ENCODE measurements around the gene TEDDM1. TPM values are rescaled to one million over a fixed set of nuclear protein-coding genes. Genes with fewer than 3 reads are reported as not detected.

The TEDDM1 gene
- total and polyA plus RNA-seq, 2 of the 13 experiments (the other 11 are each of a cell fraction or from before 2014, with no cell fraction given): not detected

GRCh38 chr1:182381962-182382819 is 18.3 kb downstream of the TEDDM1 start:
- 88% methylated on average over 9 of the region's 9 CpGs for WGBS (ENCODE audit: low lambda C conversion rate)
- Histone ChIP-seq H3K27me3 (ENCODE audit: control insufficient read depth in 1 of 2, insufficient read depth in 2 of 2, low read length in 2 of 2) (no peaks in the 10 kb centered on the region), H3K27ac (ENCODE audit: extremely low read length, insufficient read depth, low read length) (no peak overlapping the region), H4K20me1 (ENCODE audit: insufficient read depth, low read length) (peaks cover 44% of the 10 kb centered on the region), H3K36me3 (replicated peaks in 1 of 2; ENCODE audit: control insufficient read depth in 1 of 2, insufficient read depth in 2 of 2, low read length in 2 of 2) (peaks cover 21 to 46% of the 10 kb centered on the region in 2 experiments), H3K9ac (ENCODE audit: insufficient read depth, low read depth, low read length) (no peak overlapping the region), H3K9me3 (ENCODE audit: low read length) (no peaks in the 10 kb centered on the region), H3K4me2 (ENCODE audit: low read depth, low read length) (no peak overlapping the region), H3K4me1 (ENCODE audit: insufficient read depth, low read length) (peaks cover 51% of the 10 kb centered on the region), H3K4me3 (replicated peaks in 1 of 3; ENCODE audit: insufficient read depth in 1 of 3, low read depth in 2 of 3, low read length in 3 of 3) (no peak overlapping the region), H3K79me2 (ENCODE audit: insufficient read depth, low read length) (peaks cover 7% of the 10 kb centered on the region), H2AFZ (ENCODE audit: low read length) (no peak overlapping the region)
- ATAC-seq: peak; percentile 5; the same call in 1 of the 3 replicates
- no TSS peak for BruUV-seq (replicated peaks)
- ChIA-PET CTCF (ENCODE audit: low intra/inter-chr PET ratio, low total read pairs) (no interaction called here), POLR2A (interaction anchor here (0.8 to 5.2 kb wide), 7 partner anchors 8 to 238 kb away, joined by 3 to 45 read pairs (median 4); partner anchors contain the start of gene GLUL)
- in situ Hi-C loops (cut with HindIII; ENCODE audit: extremely low pct_ligation_motif_present, low pct_unique_long_range_greater_than_20kb): no loop called here
- no peak for DNase-seq (ENCODE audit: low spot score)
- intact Hi-C loops (cut with micrococcal nuclease; ENCODE audit: unreplicated experiment): no loop called here
- FAIRE-seq: no peak
- TF ChIP-seq KLF13 (CRISPR knock-in tag; IDR thresholded peaks at IDR 0.05) (no peak), ZNF782 (CRISPR knock-in tag; IDR thresholded peaks at IDR 0.05; ENCODE audit: borderline replicate concordance) (no peak), ZNF329 (CRISPR knock-in tag; IDR thresholded peaks at IDR 0.05; ENCODE audit: low read depth) (no peak), MLX (CRISPR knock-in tag; IDR thresholded peaks at IDR 0.05) (no peak), MATR3 (CRISPR knock-in tag; IDR thresholded peaks at IDR 0.05) (no peak), ZFP1 (CRISPR knock-in tag; IDR thresholded peaks at IDR 0.05) (no peak), ZKSCAN5 (CRISPR knock-in tag; IDR thresholded peaks at IDR 0.05) (no peak), FOSL2 (CRISPR knock-in tag; IDR thresholded peaks at IDR 0.05) (no peak), POLR2AphosphoS5 (IDR thresholded peaks at IDR 0.05; ENCODE audit: low read depth, low read length) (peak; percentile 46; the same call in 1 of the 2 replicates), ZNF773 (CRISPR knock-in tag; IDR thresholded peaks at IDR 0.05; ENCODE audit: borderline replicate concordance) (no peak), REPIN1 (CRISPR knock-in tag; IDR thresholded peaks at IDR 0.05; ENCODE audit: borderline replicate concordance, low read depth) (0 out of 2 replicates have a peak, but pooled peaks have one; percentile 20), ZBTB7A (CRISPR knock-in tag; IDR thresholded peaks at IDR 0.05) (no peak), POLR2G (IDR thresholded peaks at IDR 0.05; ENCODE audit: low read depth, low read length) (peak; percentile 61)
- TF ChIP-seq, protein P1, sequence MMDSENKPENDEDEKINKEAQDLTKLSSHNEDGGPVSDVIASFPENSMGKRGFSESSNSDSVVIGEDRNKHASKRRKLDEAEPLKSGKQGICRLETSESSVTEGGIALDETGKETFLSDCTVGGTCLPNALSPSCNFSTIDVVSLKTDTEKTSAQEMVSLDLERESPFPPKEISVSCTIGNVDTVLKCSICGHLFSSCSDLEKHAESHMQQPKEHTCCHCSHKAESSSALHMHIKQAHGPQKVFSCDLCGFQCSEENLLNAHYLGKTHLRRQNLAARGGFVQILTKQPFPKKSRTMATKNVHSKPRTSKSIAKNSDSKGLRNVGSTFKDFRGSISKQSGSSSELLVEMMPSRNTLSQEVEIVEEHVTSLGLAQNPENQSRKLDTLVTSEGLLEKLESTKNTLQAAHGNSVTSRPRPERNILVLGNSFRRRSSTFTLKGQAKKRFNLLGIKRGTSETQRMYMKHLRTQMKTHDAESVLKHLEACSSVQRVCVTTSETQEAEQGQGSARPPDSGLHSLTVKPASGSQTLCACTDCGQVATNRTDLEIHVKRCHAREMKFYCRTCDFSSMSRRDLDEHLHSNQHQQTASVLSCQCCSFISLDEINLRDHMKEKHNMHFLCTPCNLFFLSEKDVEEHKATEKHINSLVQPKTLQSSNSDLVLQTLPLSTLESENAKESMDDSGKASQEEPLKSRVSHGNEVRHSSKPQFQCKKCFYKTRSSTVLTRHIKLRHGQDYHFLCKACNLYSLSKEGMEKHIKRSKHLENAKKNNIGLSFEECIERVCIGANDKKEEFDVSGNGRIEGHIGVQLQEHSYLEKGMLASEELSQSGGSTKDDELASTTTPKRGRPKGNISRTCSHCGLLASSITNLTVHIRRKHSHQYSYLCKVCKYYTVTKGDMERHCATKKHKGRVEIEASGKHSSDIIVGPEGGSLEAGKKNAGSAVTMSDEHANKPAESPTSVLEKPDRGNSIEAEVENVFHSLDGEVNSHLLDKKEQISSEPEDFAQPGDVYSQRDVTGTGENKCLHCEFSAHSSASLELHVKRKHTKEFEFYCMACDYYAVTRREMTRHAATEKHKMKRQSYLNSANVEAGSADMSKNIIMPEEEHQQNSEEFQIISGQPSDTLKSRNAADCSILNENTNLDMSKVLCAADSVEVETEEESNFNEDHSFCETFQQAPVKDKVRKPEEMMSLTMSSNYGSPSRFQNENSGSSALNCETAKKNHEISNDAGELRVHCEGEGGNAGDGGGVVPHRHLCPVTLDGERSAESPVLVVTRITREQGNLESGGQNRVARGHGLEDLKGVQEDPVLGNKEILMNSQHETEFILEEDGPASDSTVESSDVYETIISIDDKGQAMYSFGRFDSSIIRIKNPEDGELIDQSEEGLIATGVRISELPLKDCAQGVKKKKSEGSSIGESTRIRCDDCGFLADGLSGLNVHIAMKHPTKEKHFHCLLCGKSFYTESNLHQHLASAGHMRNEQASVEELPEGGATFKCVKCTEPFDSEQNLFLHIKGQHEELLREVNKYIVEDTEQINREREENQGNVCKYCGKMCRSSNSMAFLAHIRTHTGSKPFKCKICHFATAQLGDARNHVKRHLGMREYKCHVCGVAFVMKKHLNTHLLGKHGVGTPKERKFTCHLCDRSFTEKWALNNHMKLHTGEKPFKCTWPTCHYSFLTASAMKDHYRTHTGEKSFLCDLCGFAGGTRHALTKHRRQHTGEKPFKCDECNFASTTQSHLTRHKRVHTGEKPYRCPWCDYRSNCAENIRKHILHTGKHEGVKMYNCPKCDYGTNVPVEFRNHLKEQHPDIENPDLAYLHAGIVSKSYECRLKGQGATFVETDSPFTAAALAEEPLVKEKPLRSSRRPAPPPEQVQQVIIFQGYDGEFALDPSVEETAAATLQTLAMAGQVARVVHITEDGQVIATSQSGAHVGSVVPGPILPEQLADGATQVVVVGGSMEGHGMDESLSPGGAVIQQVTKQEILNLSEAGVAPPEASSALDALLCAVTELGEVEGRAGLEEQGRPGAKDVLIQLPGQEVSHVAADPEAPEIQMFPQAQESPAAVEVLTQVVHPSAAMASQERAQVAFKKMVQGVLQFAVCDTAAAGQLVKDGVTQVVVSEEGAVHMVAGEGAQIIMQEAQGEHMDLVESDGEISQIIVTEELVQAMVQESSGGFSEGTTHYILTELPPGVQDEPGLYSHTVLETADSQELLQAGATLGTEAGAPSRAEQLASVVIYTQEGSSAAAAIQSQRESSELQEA (CRISPR knock-in tag; IDR thresholded peaks at IDR 0.05; ENCODE audit: not compliant biosample characterization): no peak
- TF ChIP-seq, protein P2, sequence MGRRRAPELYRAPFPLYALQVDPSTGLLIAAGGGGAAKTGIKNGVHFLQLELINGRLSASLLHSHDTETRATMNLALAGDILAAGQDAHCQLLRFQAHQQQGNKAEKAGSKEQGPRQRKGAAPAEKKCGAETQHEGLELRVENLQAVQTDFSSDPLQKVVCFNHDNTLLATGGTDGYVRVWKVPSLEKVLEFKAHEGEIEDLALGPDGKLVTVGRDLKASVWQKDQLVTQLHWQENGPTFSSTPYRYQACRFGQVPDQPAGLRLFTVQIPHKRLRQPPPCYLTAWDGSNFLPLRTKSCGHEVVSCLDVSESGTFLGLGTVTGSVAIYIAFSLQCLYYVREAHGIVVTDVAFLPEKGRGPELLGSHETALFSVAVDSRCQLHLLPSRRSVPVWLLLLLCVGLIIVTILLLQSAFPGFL (CRISPR knock-in tag; IDR thresholded peaks at IDR 0.05): no peak
